ENCODE data around the gene FLOT1. TPM values are rescaled to one million over a fixed set of nuclear protein-coding genes. Genes with fewer than 3 reads are reported as not detected.

Gene FLOT1
- total RNA-seq, 1 donor from 2014 or later = 100 TPM

- TF ChIP-seq CTCF (conservative IDR thresholded peaks at IDR 0.05; ENCODE audit: low read depth, low read length) = no peak
- no peak for DNase-seq (ENCODE audit: low read depth)
- H3K4me3 ChIP-seq (ENCODE audit: low read depth, low read length) = peak overlapping the region; percentile 81
Measured at GRCh38 chr6:30716879-30717128, 25.7 kb downstream of the FLOT1 start.

GRCh38 chr6:30714263-30714662 lies 28.2 kb downstream of the FLOT1 start:
- no peak overlapping the region for H3K4me3 ChIP-seq (ENCODE audit: low read depth, low read length)
- no peak for TF ChIP-seq CTCF (conservative IDR thresholded peaks at IDR 0.05; ENCODE audit: low read depth, low read length)
- no peak for DNase-seq (ENCODE audit: low read depth)

- H3K4me3 ChIP-seq (ENCODE audit: low read depth, low read length) = no peak overlapping the region
- no peak for DNase-seq (ENCODE audit: low read depth)
- TF ChIP-seq CTCF (conservative IDR thresholded peaks at IDR 0.05; ENCODE audit: low read depth, low read length) = no peak
Measured at GRCh38 chr6:30712441-30712945, 30.0 kb downstream of the FLOT1 start.

GRCh38 chr6:30711758-30712380 lies 30.6 kb downstream of the FLOT1 start:
- TF ChIP-seq CTCF (conservative IDR thresholded peaks at IDR 0.05; ENCODE audit: low read depth, low read length) = no peak

GRCh38 chr6:30709101-30709868 lies 33.2 kb downstream of the FLOT1 start:
- peak; percentile 75 for DNase-seq (ENCODE audit: low read depth)
- TF ChIP-seq CTCF (conservative IDR thresholded peaks at IDR 0.05; ENCODE audit: low read depth, low read length) = no peak
- H3K4me3 ChIP-seq (ENCODE audit: low read depth, low read length) = no peak overlapping the region

More at GRCh38 chr6:30711758-30712380, 30.6 kb downstream of the FLOT1 start:
- no peak for DNase-seq (ENCODE audit: low read depth)
- H3K4me3 ChIP-seq (ENCODE audit: low read depth, low read length) = no peak overlapping the region

GRCh38 chr6:30707281-30707850 lies 35.1 kb downstream of the FLOT1 start:
- no peak for DNase-seq (ENCODE audit: low read depth)

More at GRCh38 chr6:30707281-30707850, 35.1 kb downstream of the FLOT1 start:
- TF ChIP-seq CTCF (conservative IDR thresholded peaks at IDR 0.05; ENCODE audit: low read depth, low read length) = no peak
- H3K4me3 ChIP-seq (ENCODE audit: low read depth, low read length) = no peak overlapping the region

All from epithelial cell of proximal tubule (primary cell).